Activated CD8-positive, alpha-beta memory T cell treated with anti-CD3 and anti-CD28 coated beads for 1 hour (primary cell): Measurements from ENCODE around the gene ANKMY2.
"Not testable (repeated sequence)": the region's sequence is repeated elsewhere in the genome, so short reads cannot be mapped to it uniquely, and the experiment has no call there.

Experiments
- DNase-seq, 2 donors: peaks; one replicate each; pipeline ENCODE4 v3.0.0-alpha.2; 2020; ENCODE audit warnings: low read depth in 1 of 2; ENCODE audit errors: extremely low read depth in 1 of 2

The ANKMY2 gene

DNA sequence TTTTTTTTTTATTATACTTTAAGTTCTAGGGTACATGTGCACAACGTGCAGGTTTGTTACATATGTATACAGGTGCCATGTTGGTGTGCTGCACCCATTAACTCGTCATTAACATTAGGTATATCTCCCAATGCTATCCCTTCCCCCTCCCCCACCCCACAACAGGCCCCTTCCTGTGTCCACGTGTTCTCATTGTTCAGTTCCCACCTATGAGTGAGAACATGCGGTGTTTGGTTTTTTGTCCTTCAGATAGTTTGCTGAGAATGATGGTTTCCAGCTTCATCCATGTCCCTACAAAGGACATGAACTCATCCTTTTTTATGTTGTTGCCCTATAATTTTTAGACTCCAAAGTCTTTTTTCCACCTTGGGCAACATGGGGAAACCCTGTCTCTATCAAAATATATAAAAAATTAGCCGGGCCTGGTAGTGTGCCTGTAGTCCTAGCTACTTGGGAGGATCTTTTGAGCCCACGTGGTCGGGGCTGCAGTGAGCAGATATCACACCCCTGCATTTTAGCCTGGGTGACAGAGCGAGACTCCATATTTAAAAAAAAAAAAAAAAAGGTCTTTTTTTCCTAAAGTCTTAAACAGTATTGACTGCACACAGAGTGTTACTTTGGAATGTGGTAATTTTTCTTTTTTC is 14.4 kb upstream of the ANKMY2 start:
- not testable (repeated sequence) for DNase-seq

- DNase-seq, result no peak
These were observed 12.2 kb upstream of the ANKMY2 start for GRCh38 chr7:16657656-16658279.

- DNase-seq, result no peak
These were observed 10.6 kb upstream of the ANKMY2 start for GRCh38 chr7:16656141-16656540.

DNA sequence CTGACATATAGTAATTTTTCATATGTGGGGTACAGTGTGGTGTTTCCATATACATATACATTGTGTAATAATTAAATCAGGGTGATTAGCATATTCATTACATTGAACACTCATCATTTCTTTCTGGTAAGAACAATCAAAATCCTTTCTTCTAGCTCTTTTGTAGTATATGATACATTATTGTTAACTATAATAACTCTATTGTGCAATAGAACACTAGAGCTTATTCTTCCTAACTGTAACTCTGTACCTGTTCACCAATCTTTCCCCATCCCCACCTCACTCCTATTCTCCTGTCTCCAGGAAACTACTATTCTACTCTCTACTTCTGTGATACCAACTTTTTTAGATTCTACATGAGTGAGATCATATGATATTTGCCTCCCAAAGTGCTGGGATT is 9.8 kb upstream of the ANKMY2 start:
- DNase-seq, result no peak

DNA sequence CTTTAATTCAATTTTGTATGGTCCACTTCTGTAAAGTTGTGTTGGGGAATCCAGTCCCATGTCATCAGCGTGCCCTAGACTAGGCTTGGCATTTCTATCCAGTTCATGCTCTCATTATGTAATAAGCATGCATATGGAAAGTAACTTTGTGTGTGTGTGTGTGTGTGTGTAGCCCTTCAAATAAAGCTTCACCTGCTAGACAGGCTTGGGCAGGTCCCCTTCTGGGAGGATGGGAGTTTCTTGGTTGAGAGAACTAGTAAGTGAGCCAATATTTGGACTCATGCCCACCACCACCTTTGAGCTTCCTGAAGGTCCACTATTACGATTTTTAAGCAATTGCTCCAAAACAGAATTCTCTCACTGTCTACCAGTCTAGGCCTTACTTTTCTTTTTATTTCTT is 7.3 kb upstream of the ANKMY2 start:
- DNase-seq, result no peak

GRCh38 chr7:16652240-16652583 is 6.7 kb upstream of the ANKMY2 start:
- no peak for DNase-seq

GRCh38 chr7:16651396-16652239 is 6.1 kb upstream of the ANKMY2 start:
- no peak for DNase-seq

- DNase-seq, result no peak
These were observed 4.7 kb upstream of the ANKMY2 start for GRCh38 chr7:16650266-16650665.

GRCh38 chr7:16649196-16649595 is 3.6 kb upstream of the ANKMY2 start:
- DNase-seq, result no peak

DNA sequence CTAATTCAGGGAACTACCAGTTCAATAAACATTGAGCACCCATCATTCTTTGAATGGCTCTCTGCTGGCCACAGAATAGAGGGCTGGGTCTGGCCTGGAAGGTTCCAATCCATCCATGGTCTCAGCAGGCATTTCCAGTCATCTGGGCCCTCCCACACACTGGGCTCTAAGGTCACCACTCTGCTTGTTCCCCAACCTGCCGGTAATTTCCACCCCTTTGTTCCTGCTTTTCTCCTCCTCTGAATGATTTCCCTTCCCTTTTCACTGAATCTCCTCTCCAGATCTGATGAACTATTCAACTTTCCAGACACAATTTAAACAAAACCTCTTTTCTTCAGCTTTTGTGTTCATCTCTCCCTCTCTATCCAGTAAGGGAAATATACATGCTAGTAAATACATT is 3.0 kb upstream of the ANKMY2 start:
- DNase-seq, result no peak

GRCh38 chr7:16647435-16647960 is 1.9 kb upstream of the ANKMY2 start:
- no peak for DNase-seq

DNA sequence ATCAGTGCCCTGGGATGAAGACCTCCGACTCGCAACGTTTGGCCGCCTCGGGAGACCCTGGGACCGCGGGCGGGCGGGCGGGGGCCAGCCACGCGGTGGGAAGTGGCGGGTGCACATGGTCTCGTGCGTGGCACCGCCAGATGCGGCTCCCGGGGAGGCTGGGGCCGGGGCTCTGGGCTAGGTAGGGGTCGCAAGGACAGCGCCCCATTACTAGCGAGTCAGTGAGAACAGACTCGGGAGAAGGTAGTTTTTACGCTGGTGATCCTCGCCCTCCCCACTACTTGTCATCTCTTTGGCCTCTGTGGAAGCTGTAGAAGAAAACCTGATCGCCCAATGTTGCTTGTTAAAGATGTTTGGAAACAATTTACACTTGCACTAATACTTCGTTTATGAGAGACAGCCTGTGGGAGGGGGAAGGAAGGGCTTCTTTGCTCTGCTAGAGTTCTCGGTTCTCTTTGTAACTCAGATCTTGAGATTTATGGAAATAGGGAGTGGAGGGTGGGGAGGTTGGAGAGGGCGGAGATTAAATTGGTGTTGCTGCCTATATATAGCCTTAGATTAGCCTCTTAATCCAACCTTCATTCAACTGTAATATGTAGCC is 1.0 kb upstream of the ANKMY2 start:
- no peak for DNase-seq

DNA sequence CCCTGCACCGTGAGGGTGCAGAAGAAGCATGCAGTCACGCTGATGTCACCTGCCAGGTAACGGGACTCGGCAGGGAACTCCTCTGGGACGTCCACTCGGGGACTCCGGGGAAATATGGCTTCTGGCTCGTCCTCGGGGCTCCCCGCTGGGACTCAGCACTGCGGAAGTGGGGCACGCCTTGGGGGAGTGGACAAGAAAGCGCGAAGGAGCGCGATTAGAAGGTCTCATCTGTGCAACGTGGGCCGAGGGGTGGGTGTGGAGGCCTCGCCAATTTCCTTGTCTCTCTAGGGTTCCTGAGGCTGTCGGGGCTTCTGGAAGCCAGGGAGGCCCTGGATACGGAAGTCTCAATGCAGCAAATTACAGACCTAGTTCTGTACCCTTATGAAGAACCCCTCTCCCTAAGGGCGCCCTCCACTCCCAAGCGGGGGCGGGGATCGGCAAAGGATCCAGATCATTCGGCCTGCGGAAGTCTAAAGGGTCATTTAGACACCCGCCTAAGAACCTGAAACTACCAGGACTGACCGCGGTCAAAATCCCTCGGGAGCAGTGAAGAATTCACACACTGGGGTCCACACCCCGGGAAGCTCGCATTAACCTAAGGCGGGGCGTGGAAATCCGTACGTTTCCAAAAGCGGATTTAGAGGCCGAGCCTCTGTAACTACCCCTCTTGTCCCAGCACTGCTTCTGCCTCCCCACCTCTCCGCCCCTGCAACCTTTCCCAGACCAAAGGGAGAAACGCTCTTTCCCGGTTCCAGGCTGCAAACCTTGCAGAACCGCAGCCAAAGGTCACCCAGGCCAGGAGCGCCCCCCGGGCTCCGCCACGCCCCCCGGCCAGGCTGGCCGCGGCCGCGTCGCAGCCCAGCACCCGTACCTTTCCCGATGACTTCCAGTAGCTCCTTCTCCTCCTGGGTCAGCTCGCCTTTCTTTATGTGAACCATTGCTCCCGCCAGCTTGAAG is 640 bp downstream of the ANKMY2 start:
- DNase-seq, result peak in 1 of 2 donors; percentile 40

- DNase-seq, result no peak
These were observed 1.4 kb downstream of the ANKMY2 start for GRCh38 chr7:16644157-16644556.

DNA sequence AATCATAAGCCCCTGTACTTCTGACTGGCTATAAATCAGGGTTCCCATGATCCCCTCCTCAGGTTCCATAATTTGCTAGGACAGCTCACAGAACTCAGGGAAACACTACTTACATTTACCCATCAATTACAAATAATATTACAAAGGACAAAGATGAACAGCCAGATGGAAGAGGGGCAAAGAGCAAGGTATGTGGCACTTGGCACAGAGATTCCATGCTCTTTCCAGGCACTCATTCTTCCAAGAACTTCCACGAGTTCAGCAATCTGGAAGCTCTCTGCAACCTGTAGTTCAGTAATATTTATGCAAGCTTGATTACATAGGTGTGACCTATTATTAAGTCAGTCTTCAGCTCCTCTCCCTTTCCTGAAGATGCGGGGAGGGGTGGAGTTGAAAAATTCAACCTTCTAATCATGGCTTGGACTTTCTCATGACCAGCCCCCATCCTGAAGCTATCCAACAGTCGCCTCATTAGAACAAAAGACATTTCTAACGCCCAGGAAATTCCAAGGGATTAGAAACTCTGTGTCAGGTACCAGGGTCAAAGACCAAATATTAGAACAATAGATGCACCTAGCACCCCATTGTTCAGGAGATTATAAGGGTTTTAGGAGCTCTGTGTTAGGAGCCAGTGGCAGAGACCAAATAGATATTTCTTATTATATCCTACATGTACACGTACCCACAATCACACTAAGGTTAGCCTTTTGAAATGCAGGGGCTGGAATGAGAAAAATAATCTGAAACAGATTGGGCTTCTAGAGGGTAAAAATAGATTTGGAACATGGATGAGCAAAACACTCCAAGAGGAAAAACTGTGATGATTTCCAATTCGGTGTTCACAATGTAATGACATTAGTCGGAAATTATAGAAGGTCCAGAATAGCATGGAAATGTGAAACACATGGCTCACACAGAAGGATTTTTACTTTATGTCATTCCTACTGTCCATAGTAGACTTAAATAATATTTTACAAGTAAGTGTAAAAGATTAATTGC is 7.0 kb downstream of the ANKMY2 start:
- DNase-seq, result no peak

DNA sequence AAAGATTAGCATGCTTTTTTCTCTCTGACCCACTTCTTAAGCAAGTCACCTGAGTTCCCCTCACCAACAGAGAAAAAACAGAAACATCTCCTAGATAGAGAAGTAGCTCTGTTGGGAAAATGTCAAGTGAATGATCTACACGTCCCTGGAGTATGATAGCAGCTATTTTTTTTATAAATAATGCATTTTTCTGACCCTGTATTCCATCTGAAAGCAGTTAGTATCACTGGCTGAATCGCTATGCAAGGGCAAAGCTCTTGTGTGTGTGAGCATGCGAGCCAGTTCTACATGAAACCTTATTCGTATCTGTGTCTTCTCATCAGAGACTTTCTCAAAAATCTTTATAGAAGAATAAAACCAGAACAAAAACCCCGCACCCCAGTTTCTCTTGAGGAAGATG is 8.2 kb downstream of the ANKMY2 start:
- no peak for DNase-seq

DNA sequence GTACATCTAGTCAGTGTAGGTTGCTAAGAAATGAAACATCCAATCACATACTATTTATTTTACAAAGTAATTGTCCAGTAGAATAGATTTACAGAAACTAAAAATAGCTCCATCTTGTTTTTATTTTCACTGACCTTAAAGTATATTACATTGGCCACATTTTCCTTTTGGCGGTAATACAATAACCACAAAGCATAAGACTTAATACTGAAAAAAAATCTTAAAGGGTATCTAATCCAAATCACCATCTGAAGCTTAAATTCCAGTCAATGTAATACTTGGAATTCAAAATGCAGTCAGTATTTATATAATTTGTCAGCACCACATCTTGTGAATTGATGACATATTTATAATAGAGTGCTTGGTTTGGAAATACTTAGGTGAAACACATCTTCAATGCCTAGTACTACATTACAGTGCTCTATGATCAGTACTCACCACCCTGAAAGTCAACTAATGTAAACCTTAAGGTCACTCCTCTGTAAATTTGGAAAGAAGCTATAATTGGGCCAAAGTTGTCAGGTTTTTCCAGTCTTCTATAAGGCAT is 8.9 kb downstream of the ANKMY2 start:
- no peak for DNase-seq

DNA sequence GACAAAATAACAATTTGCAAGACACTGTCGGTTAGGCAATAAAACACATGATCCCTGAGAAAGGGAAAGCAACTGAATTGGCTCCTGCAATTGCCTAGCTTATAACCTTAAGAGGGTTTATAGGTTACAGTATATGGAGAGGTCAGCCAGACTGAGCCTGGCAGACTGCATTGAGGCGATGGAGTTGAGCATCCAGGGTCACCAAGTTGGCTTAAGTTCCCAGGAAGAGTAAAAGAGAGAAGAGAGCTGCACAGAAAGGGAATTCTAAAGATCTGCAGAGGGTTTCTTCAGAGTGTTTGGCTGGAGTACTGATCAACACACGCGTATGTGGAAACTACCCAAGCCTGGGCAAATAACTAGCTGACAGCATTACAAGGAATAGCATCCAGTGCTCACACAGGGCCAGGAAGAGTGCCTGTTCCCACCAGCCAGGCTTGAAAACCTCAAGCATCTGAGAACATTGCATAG is 11.2 kb downstream of the ANKMY2 start:
- no peak for DNase-seq

DNA sequence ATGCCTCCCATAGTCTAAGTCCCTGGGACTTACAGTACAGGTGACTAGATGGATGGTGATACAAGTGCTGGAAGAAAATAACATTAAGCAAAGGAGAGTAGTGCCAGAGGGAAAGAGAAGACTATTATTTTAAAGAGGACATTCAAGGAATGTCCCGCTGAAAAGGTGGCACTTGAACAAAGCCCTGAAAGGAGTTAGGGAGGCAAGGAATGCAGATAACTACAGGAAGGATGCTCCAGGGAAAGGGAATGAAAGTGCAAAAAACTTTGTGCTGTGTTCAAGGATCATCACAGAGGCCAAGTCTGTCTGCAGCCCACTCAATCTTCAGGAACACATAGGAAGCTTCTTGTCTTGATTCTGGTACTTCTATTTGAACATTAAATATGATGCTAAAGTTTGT is 14.9 kb downstream of the ANKMY2 start:
- DNase-seq, result no peak
